Stomach (tissue), 19 donors: ENCODE data around the gene KRTAP10-4. TPM values are rescaled to one million over a fixed set of nuclear protein-coding genes. Genes with fewer than 3 reads are reported as not detected.
"Not testable (repeated sequence)": the region's sequence is repeated elsewhere in the genome, so short reads cannot be mapped to it uniquely, and the experiment has no call there.

Experiments used
- DNase-seq, 2 donors: peaks; one replicate each; pipeline versions ENCODE4 v3.0.0 to v3.0.0-alpha.2; 2013 to 2019
- H3K27ac ChIP-seq, 5 donors: fragments of 200-600 bp in 4 of 5; sonication (generic) in 4 of 5; one replicate each; pipeline ENCODE4 v1.5.1; 2013 to 2019; ENCODE audit warnings: mild to moderate bottlenecking in 1 of 5, moderate library complexity in 1 of 5
- H3K27me3 ChIP-seq, 3 donors: fragments of 200-600 bp; sonication (generic); one replicate each; pipeline ENCODE4 v1.5.1; 2017 to 2019; ENCODE audit warnings: mixed run types in 1 of 3
- H3K36me3 ChIP-seq, 4 donors: fragments of 200-600 bp; sonication (generic); 1 replicate in 3 of 4; 2 replicates in 1 of 4; pipeline ENCODE4 v1.5.1; 2016 to 2019
- H3K4me1 ChIP-seq, 4 donors: fragments of 200-600 bp; sonication (generic); one replicate each; pipeline ENCODE4 v1.5.1; 2016 to 2019
- H3K4me3 ChIP-seq, 4 donors: fragments of 200-600 bp; sonication (generic) in 3 of 4; one replicate each; pipeline ENCODE4 v1.5.1; 2016 to 2019; ENCODE audit warnings: mild to moderate bottlenecking in 1 of 4
- H3K9me3 ChIP-seq, 4 donors: fragments of 200-600 bp; sonication (generic); one replicate each; pipeline ENCODE4 v1.5.1; 2016 to 2019
- CTCF ChIP-seq, 7 experiments: fragments of 450-650 bp in 4 of 7; fragments of 200-600 bp in 3 of 7; sonication (generic) in 3 of 7; IDR thresholded peaks; one replicate each; pipeline ENCODE4 v1.5.1; 2016 to 2019; ENCODE audit warnings: antibody characterized with exemption in 7 of 7, control low read depth in 2 of 7, mild to moderate bottlenecking in 1 of 7
- EP300 ChIP-seq: sonication (generic); formaldehyde crosslinking; IDR thresholded peaks from one replicate; pipeline ENCODE4 v1.6.1; 2017; ENCODE audit warnings: antibody characterized with exemption
- POLR2A ChIP-seq, 4 donors: fragments of 450-650 bp; IDR thresholded peaks; one replicate each; pipeline ENCODE4 v1.6.1; 2016; ENCODE audit warnings: antibody characterized with exemption in 4 of 4, control low read depth in 2 of 4, mild to moderate bottlenecking in 1 of 4, moderate library complexity in 1 of 4
- POLR2AphosphoS5 ChIP-seq, 3 donors: sonication (generic); formaldehyde crosslinking; IDR thresholded peaks; one replicate each; pipeline ENCODE4 v1.6.1; 2016; ENCODE audit warnings: antibody characterized with exemption in 3 of 3
- WGBS, 5 donors: extraction: QIAGEN DNeasy Blood & Tissue Kit in 3 of 5; methylation state at CpG; one replicate each; pipeline versions ENCODE4 v1.1.5 to v1.1.7; 2013 to 2018; 5-methylcytosine and 5-hydroxymethylcytosine counted together
- intact Hi-C: fragments of 100-400 bp; cut with DNase I; formaldehyde crosslinking; loops from one replicate; pipeline ENCODE4 v1.15.1; 2023; ENCODE audit warnings: low total_unique reads
- long read RNA-seq, 10 donors: transcript quantifications; one replicate each; lab custom pipeline, GENCODE V29; 2026
- polyA plus RNA-seq, 3 donors: library from polyadenylated mRNA; stranded (reverse); fragments of 200-250 nt; gene quantifications; one replicate each; pipeline ENCODE4 v1.2.3, GENCODE V29; 2013
- total RNA-seq, 5 donors: library from RNA; depleted of rRNA; stranded (reverse); fragments of >200 nt; gene quantifications; one replicate each; pipeline versions ENCODE4 v1.1.0 to v1.2.3, GENCODE V29; 2014 to 2016
- donor health status: healthy with polysubstance abuse.
- donor health status: Bipolar disorder and iron deficiency.
- donor health status: healthy.

Gene KRTAP10-4
- total RNA-seq (not detected), polyA plus RNA-seq (not detected)
- long read RNA-seq, donor 1: 0 reads
- long read RNA-seq, donor 2: 0 reads
- long read RNA-seq, donor 3: 0 reads
- long read RNA-seq, donor 4: 0 reads
- long read RNA-seq, donor 5: 0 reads
- long read RNA-seq, donor 6: 0 reads
- long read RNA-seq, donor 7: 0 reads
- long read RNA-seq, donor 8: 0 reads
- long read RNA-seq, donor 9: 0 reads
- long read RNA-seq, donor 10: 0 reads

GRCh38 chr21:44573630-44574456 lies at the start of gene KRTAP10-4:
Gene KRTAP10-4 (plus strand): TSS chr21:44573729. CDS start chr21:44573759, 30 bp downstream.
- WGBS, 5 donors: 41 to 60% (median 44%) methylated on average over 16 to 22 of the region's 25 CpGs
- DNase-seq, H3K4me3 ChIP-seq, H3K36me3 ChIP-seq, intact Hi-C loops, H3K27ac ChIP-seq: not testable (repeated sequence)
- Histone ChIP-seq H3K9me3 (peaks cover 0 to 29% (median 26%) of the 10 kb centered on the region in 4 donors), H3K27me3 (peaks cover 0 to 41% (median 5%) of the 10 kb centered on the region in 3 donors), H3K4me1 (peaks cover 0 to 19% (median 10%) of the 10 kb centered on the region in 4 donors)

GRCh38 chr21:44524414-44525371 lies 48.8 kb upstream of the KRTAP10-4 start:
- WGBS, 5 donors: 70 to 90% (median 81%) methylated on average over 2 of the region's 2 CpGs
- Histone ChIP-seq H3K27me3 (peaks cover 0 to 52% (median 0%) of the 10 kb centered on the region in 3 donors), H3K4me1 (no peaks in the 10 kb centered on the region), H3K9me3 (no peaks in the 10 kb centered on the region), H3K36me3 (no peaks in the 10 kb centered on the region), H3K4me3 (no peak overlapping the region), H3K27ac (no peak overlapping the region)
- TF ChIP-seq CTCF (IDR thresholded peaks at IDR 0.05): no peak
- TF ChIP-seq EP300: no peak
- no peak for TF ChIP-seq POLR2AphosphoS5 (IDR thresholded peaks at IDR 0.05)
- no peak for TF ChIP-seq POLR2A (IDR thresholded peaks at IDR 0.05)
- DNase-seq: no peak
- intact Hi-C loops: no loop called here

- TF ChIP-seq POLR2AphosphoS5 (IDR thresholded peaks at IDR 0.05) (no peak), EP300 (no peak)
- Histone ChIP-seq H3K4me3 (no peak overlapping the region), H3K4me1 (no peaks in the 10 kb centered on the region), H3K27ac (no peak overlapping the region), H3K36me3 (no peaks in the 10 kb centered on the region), H3K9me3 (no peaks in the 10 kb centered on the region), H3K27me3 (peaks cover 0 to 52% (median 0%) of the 10 kb centered on the region in 3 donors)
- DNase-seq: peak in 1 of 2 donors; percentile 23
- 82 to 88% (median 86%) methylated on average over 19 to 20 of the region's 20 CpGs for WGBS, 5 donors
- intact Hi-C loops: no loop called here
Observed at GRCh38 chr21:44525391-44526095, 48.0 kb upstream of the KRTAP10-4 start.

- WGBS, 5 donors: 80 to 86% (median 85%) methylated on average over 12 of the region's 12 CpGs
- DNase-seq: no peak
- intact Hi-C loops: no loop called here
Observed at GRCh38 chr21:44526096-44526997, 47.2 kb upstream of the KRTAP10-4 start.

More at GRCh38 chr21:44526096-44526997, 47.2 kb upstream of the KRTAP10-4 start:
- Histone ChIP-seq H3K4me3 (no peak overlapping the region), H3K36me3 (no peaks in the 10 kb centered on the region), H3K27me3 (peaks cover 0 to 53% (median 0%) of the 10 kb centered on the region in 3 donors), H3K27ac (no peak overlapping the region), H3K4me1 (no peaks in the 10 kb centered on the region), H3K9me3 (no peaks in the 10 kb centered on the region)
- TF ChIP-seq CTCF (IDR thresholded peaks at IDR 0.05) (no peak), POLR2A (IDR thresholded peaks at IDR 0.05) (no peak), EP300 (no peak), POLR2AphosphoS5 (IDR thresholded peaks at IDR 0.05) (no peak)
